ENCODE results near the gene AP5B1.
"Not testable (repeated sequence)": the region's sequence is repeated elsewhere in the genome, so short reads cannot be mapped to it uniquely, and the experiment has no call there.

Gene AP5B1

GRCh38 chr11:65743681-65744025, 37.1 kb downstream of the AP5B1 start:
- no peak for DNase-seq (ENCODE audit: low spot score)
- TF ChIP-seq, protein P1, sequence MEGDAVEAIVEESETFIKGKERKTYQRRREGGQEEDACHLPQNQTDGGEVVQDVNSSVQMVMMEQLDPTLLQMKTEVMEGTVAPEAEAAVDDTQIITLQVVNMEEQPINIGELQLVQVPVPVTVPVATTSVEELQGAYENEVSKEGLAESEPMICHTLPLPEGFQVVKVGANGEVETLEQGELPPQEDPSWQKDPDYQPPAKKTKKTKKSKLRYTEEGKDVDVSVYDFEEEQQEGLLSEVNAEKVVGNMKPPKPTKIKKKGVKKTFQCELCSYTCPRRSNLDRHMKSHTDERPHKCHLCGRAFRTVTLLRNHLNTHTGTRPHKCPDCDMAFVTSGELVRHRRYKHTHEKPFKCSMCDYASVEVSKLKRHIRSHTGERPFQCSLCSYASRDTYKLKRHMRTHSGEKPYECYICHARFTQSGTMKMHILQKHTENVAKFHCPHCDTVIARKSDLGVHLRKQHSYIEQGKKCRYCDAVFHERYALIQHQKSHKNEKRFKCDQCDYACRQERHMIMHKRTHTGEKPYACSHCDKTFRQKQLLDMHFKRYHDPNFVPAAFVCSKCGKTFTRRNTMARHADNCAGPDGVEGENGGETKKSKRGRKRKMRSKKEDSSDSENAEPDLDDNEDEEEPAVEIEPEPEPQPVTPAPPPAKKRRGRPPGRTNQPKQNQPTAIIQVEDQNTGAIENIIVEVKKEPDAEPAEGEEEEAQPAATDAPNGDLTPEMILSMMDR (IDR thresholded peaks at IDR 0.05; ENCODE audit: extremely low read depth, insufficient read depth, missing control alignments) = no peak
- in situ Hi-C loops (cut with MboI; ENCODE audit: low pct_unique_long_range_greater_than_20kb, low sequenced_read_pairs, unreplicated experiment) = no loop called here

DNA sequence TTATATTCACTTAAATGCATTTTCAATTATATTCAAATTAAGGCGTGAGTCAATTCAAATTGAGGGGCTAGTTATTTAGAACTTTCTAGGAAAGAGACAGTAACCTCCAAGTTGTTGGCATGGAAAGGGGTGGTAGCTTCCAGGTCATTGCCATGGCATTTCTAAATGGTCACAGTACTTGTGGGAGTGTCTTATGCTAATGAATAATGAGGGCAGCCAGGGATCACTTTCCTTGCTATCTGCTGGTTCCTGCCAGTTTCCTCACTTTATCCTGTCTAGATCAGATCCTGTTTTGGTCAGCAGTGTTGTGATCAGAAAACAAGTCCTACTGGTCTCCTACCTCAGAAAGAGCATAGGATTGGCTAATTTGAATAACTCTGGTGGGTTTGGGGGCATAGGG, 38.4 kb downstream of the AP5B1 start:
- in situ Hi-C loops (cut with MboI; ENCODE audit: low pct_unique_long_range_greater_than_20kb, low sequenced_read_pairs, unreplicated experiment) = no loop called here
- TF ChIP-seq, protein P1 (IDR thresholded peaks at IDR 0.05; ENCODE audit: extremely low read depth, insufficient read depth, missing control alignments) = no peak
- DNase-seq (ENCODE audit: low spot score) = no peak

GRCh38 chr11:65741185-65741584, 39.6 kb downstream of the AP5B1 start:
- TF ChIP-seq, protein P1 (IDR thresholded peaks at IDR 0.05; ENCODE audit: extremely low read depth, insufficient read depth, missing control alignments) = no peak
- no peak for DNase-seq (ENCODE audit: low spot score)
- in situ Hi-C loops (cut with MboI; ENCODE audit: low pct_unique_long_range_greater_than_20kb, low sequenced_read_pairs, unreplicated experiment) = no loop called here

DNA sequence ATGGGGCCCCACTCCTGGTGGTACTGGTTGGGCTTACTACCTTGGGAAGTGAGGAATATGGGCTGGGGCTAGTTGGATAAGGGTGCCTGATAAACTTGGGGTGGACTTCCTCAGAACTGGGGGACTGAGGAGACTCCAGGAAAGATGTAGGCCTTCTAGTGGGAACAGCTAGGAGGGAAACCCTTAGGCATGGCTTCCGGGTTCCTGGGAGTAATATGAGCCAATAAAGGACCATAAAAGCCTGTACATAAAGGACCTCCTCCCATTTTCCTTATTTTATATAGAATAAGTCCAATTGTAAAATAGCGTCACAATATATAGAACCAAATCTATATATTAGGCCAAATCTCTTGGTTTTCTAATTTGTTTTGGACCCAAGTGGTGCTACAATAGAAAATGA, 41.8 kb downstream of the AP5B1 start:
- in situ Hi-C loops (cut with MboI; ENCODE audit: low pct_unique_long_range_greater_than_20kb, low sequenced_read_pairs, unreplicated experiment) = no loop called here
- TF ChIP-seq, protein P1 (IDR thresholded peaks at IDR 0.05; ENCODE audit: extremely low read depth, insufficient read depth, missing control alignments) = no peak
- DNase-seq (ENCODE audit: low spot score) = no peak

DNA sequence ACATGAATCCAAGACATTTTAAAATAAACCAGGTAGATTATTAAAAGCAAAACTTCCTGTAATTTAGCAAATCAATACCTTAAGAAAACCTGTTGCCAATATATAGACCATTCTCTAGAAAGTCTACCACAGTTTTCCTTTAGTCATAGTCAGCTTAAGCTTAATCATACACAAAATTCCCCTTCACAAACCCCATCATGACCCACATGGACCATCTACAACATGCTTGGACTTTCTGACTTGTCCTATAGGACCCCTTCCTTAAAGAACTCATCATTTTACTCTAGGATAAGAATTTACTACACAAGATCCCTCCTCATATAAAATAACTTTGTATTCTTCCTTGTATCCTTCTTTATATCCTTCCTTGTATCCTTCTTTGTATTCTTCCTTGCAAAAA, 44.0 kb downstream of the AP5B1 start:
- TF ChIP-seq, protein P1 (IDR thresholded peaks at IDR 0.05; ENCODE audit: extremely low read depth, insufficient read depth, missing control alignments) = no peak
- DNase-seq (ENCODE audit: low spot score) = no peak
- in situ Hi-C loops (cut with MboI; ENCODE audit: low pct_unique_long_range_greater_than_20kb, low sequenced_read_pairs, unreplicated experiment) = no loop called here

GRCh38 chr11:65735111-65735510, 45.7 kb downstream of the AP5B1 start:
- in situ Hi-C loops (cut with MboI; ENCODE audit: low pct_unique_long_range_greater_than_20kb, low sequenced_read_pairs, unreplicated experiment); DNase-seq (ENCODE audit: low spot score): not testable (repeated sequence)

GRCh38 chr11:65730461-65730860, 50.3 kb downstream of the AP5B1 start:
- TF ChIP-seq, protein P1 (IDR thresholded peaks at IDR 0.05; ENCODE audit: extremely low read depth, insufficient read depth, missing control alignments) = no peak
- in situ Hi-C loops (cut with MboI; ENCODE audit: low pct_unique_long_range_greater_than_20kb, low sequenced_read_pairs, unreplicated experiment) = no loop called here

More at GRCh38 chr11:65730461-65730860, 50.3 kb downstream of the AP5B1 start:
- DNase-seq (ENCODE audit: low spot score) = no peak

Data from GM13977 (cell line).